Body of pancreas (tissue), 4 donors: Measurements from ENCODE around the gene S1PR1.

Experiments
- CTCF ChIP-seq, 7 experiments: fragments of 450-650 bp in 4 of 7; fragments of 200-600 bp in 3 of 7; sonication (generic) in 3 of 7; IDR thresholded peaks; one replicate each; pipeline ENCODE4 v1.5.1; 2016 to 2019; ENCODE audit warnings: antibody characterized with exemption in 7 of 7
- POLR2A ChIP-seq, 3 donors: fragments of 450-650 bp; IDR thresholded peaks; one replicate each; pipeline ENCODE4 v1.6.1; 2016; ENCODE audit warnings: antibody characterized with exemption in 3 of 3, mild to moderate bottlenecking in 2 of 3

- TF ChIP-seq CTCF (IDR thresholded peaks at IDR 0.05): no peak
- TF ChIP-seq POLR2A (IDR thresholded peaks at IDR 0.05): no peak
Measured at GRCh38 chr1:101243751-101244150, 6.9 kb downstream of the S1PR1 start.
